GM13976 (cell line): ENCODE results near the gene PARP16.

ENCODE experiments used
- DNase-seq: peaks from one replicate; pipeline ENCODE4 v3.0.0; 2012; ENCODE audit warnings: low spot score
- CTCF ChIP-seq: IDR thresholded peaks from 2 replicates; pipeline ENCODE4 v1.5.1; 2012; ENCODE audit warnings: borderline replicate concordance, mild to moderate bottlenecking; ENCODE audit not compliant: insufficient read depth; ENCODE audit errors: extremely low read depth, missing control alignments, control extremely low read depth
- in situ Hi-C: fragments of 300-500 bp; cut with MboI; formaldehyde crosslinking; loops from one replicate; pipeline ENCODE4 v1.12.0; 2022; ENCODE audit warnings: low sequenced_read_pairs, mixed read lengths, inconsistent platforms; ENCODE audit not compliant: unreplicated experiment

PARP16 gene

DNA sequence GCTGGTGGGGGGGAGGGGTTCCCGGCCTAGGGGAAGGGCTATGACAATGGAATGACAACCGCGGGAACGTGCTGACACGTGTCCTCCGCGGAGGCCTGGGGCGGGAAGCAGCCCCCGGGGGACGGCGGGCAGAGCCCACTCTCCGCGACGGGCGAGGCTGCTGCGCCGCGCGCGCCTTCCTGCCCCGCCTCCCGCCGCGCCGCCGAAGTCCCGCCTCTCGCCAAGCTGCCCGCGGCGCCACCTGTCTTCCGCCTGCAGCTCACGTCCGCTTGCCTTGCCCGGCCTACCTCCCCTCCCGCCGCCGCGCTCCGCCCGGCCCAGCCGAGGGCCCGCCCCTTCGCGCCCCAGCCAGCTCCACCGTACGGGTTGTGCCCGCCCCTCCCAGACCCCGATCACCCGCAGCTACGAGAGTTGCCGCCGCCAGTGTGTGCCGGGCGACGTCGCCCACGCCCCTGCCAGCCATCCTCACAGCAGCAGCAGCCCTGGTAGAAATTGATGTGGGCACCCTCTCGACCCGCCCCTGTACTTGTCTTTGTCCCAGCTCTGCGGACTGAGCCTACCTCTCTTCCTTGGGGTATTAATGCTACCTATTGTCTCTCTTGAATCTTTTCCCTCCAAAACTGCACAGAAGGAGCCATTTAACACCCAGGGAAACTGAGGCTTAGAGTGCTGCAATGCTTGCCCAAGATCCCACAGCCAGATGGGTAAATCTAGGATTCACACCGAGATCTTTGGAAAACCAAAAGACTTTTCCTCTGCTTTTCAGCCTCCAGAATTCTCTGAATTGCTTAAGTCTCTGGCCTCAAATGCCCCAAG, at the start of gene PARP16:
PARP16 (minus strand) TSS at position 180 of the 816 bp plus-strand sequence. CDS start 457 bp downstream, outside the sequence.
- peak; percentile 66 for TF ChIP-seq CTCF
- peak; percentile 93 for DNase-seq
- in situ Hi-C loops: loop anchor here (25.0 kb wide), 2 partner anchors 100 to 250 kb away; partner anchors contain the start of genes CLPX, MTFMT and SLC51B

- no peak for DNase-seq
- in situ Hi-C loops: no loop called here
- no peak for TF ChIP-seq CTCF
These were observed 48.8 kb upstream of the PARP16 start for GRCh38 chr15:65335278-65336055.

GRCh38 chr15:65334586-65335231, 48.0 kb upstream of the PARP16 start:
- no peak for TF ChIP-seq CTCF
- DNase-seq: no peak
- in situ Hi-C loops: no loop called here

- in situ Hi-C loops: no loop called here
- no peak for DNase-seq
- no peak for TF ChIP-seq CTCF
These were observed 47.2 kb upstream of the PARP16 start for GRCh38 chr15:65333856-65334255.

DNA sequence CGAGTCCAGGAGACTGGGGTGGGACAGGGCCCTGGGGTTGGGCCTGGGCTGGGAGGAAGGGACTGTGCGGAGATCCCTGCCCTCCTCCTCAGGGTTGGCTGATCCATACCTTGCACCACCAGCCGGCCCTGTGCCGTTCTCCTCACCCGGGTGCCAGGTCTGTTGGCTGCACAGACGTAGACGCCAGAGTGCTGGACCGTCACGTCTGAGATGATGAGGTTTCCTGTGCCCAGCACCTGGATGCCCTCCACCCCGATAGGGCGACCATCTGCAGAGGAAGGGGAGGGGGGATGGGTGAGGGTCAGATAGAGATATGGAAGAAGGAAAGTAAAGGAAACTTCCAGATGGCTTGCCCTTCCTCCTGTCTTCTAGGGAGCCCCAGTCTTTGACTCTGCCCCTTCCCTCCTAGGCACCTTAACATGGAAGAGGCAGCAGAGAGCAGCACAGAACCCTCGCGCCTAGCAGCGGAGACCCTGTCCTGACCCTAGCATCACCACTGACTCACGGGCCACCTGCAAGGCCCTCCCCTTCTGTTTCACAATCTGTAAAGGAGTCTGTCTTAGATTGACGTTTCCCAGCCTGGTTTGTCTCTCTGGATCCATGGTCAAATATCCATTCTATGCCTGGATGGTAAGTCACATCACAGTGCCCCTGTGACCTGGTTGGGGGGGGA, 46.6 kb upstream of the PARP16 start:
- TF ChIP-seq CTCF: no peak
- in situ Hi-C loops: no loop called here

More for the DNA sequence above, 46.6 kb upstream of the PARP16 start:
- no peak for DNase-seq
